ENCODE results near the gene CCDC63.

GRCh38 chr12:110836291-110836690, 10.5 kb upstream of the CCDC63 start:
- no peak for TF ChIP-seq CEBPB (IDR thresholded peaks at IDR 0.05)
- TF ChIP-seq, protein P1, sequence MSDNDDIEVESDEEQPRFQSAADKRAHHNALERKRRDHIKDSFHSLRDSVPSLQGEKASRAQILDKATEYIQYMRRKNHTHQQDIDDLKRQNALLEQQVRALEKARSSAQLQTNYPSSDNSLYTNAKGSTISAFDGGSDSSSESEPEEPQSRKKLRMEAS (IDR thresholded peaks at IDR 0.05): no peak
- no peak for TF ChIP-seq RAD21 (IDR thresholded peaks at IDR 0.05; ENCODE audit: low read depth)
- no peak for TF ChIP-seq FOXM1 (IDR thresholded peaks at IDR 0.05; ENCODE audit: borderline replicate concordance, low read depth)
- TF ChIP-seq, protein P2, sequence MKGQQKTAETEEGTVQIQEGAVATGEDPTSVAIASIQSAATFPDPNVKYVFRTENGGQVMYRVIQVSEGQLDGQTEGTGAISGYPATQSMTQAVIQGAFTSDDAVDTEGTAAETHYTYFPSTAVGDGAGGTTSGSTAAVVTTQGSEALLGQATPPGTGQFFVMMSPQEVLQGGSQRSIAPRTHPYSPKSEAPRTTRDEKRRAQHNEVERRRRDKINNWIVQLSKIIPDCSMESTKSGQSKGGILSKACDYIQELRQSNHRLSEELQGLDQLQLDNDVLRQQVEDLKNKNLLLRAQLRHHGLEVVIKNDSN (IDR thresholded peaks at IDR 0.05): no peak
- TF ChIP-seq EP300 (IDR thresholded peaks at IDR 0.05; ENCODE audit: borderline replicate concordance): no peak
- TF ChIP-seq, protein P3, sequence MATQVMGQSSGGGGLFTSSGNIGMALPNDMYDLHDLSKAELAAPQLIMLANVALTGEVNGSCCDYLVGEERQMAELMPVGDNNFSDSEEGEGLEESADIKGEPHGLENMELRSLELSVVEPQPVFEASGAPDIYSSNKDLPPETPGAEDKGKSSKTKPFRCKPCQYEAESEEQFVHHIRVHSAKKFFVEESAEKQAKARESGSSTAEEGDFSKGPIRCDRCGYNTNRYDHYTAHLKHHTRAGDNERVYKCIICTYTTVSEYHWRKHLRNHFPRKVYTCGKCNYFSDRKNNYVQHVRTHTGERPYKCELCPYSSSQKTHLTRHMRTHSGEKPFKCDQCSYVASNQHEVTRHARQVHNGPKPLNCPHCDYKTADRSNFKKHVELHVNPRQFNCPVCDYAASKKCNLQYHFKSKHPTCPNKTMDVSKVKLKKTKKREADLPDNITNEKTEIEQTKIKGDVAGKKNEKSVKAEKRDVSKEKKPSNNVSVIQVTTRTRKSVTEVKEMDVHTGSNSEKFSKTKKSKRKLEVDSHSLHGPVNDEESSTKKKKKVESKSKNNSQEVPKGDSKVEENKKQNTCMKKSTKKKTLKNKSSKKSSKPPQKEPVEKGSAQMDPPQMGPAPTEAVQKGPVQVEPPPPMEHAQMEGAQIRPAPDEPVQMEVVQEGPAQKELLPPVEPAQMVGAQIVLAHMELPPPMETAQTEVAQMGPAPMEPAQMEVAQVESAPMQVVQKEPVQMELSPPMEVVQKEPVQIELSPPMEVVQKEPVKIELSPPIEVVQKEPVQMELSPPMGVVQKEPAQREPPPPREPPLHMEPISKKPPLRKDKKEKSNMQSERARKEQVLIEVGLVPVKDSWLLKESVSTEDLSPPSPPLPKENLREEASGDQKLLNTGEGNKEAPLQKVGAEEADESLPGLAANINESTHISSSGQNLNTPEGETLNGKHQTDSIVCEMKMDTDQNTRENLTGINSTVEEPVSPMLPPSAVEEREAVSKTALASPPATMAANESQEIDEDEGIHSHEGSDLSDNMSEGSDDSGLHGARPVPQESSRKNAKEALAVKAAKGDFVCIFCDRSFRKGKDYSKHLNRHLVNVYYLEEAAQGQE (IDR thresholded peaks at IDR 0.05; ENCODE audit: low read depth): no peak
- no peak for TF ChIP-seq TAF1 (IDR thresholded peaks at IDR 0.05; ENCODE audit: low read depth)
- TF ChIP-seq EGR1 (IDR thresholded peaks at IDR 0.05): no peak

Measured in Ishikawa (cell line).